ENCODE measurements around the gene ARSG. TPM values are rescaled to one million over a fixed set of nuclear protein-coding genes. Genes with fewer than 3 reads are reported as not detected.

ARSG gene
- total and polyA plus RNA-seq, 2 donors (not counting 3 experiments of a cell fraction or from before 2014, with no cell fraction given), result 3.9 to 7.0 TPM

- no TSS peak for BruUV-seq (replicated peaks)
- no peak overlapping the region for H3K27ac ChIP-seq (ENCODE audit: insufficient read depth, low read depth, low read length)
- H3K9ac ChIP-seq (replicated peaks; ENCODE audit: extremely low read depth, insufficient read depth, low read length), result no peak overlapping the region
- H3K4me1 ChIP-seq (ENCODE audit: control insufficient read depth, extremely low read depth, insufficient read depth, low read length), result peaks cover 11% of the 10 kb centered on the region
- H4K20me1 ChIP-seq (replicated peaks; ENCODE audit: control insufficient read depth, extremely low read depth, insufficient read depth, low read length), result no peaks in the 10 kb centered on the region
- H3K9me1 ChIP-seq (replicated peaks; ENCODE audit: control insufficient read depth, extremely low read depth, insufficient read depth, low read length), result no peaks in the 10 kb centered on the region
- no peak overlapping the region for H3K4me2 ChIP-seq (ENCODE audit: insufficient read depth, low read length)
- H3K9me3 ChIP-seq (replicated peaks; ENCODE audit: control insufficient read depth, insufficient read depth, low read length), result no peaks in the 10 kb centered on the region
- FAIRE-seq (no peak), DNase-seq (ENCODE audit: low read depth, low spot score) (no peak)
- H3K4me3 ChIP-seq (replicated peaks in 1 of 3; ENCODE audit: insufficient read depth in 1 of 3, low read depth in 1 of 3, low read length in 3 of 3), result no peak overlapping the region
- H3K36me3 ChIP-seq (ENCODE audit: control insufficient read depth in 2 of 2, extremely low read depth in 1 of 2, insufficient read depth in 2 of 2, low read length in 2 of 2), result no peaks in the 10 kb centered on the region
- no peak for TF ChIP-seq EZH2 (IDR thresholded peaks at IDR 0.05; ENCODE audit: borderline replicate concordance, low read depth, low read length, severe bottlenecking)
- TF ChIP-seq JUN (IDR thresholded peaks at IDR 0.05; ENCODE audit: borderline replicate concordance, insufficient read depth, insufficient read length, low read depth), result no peak
- TF ChIP-seq, protein P1, sequence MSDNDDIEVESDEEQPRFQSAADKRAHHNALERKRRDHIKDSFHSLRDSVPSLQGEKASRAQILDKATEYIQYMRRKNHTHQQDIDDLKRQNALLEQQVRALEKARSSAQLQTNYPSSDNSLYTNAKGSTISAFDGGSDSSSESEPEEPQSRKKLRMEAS (IDR thresholded peaks at IDR 0.05; ENCODE audit: insufficient read depth, insufficient read length), result no peak
- no peak for TF ChIP-seq CTCF (IDR thresholded peaks at IDR 0.05; ENCODE audit: extremely low read depth in 1 of 2, insufficient read depth in 1 of 2, low read depth in 1 of 2, low read length in 2 of 2)
- no peak for TF ChIP-seq FOS (IDR thresholded peaks at IDR 0.05; ENCODE audit: borderline replicate concordance, insufficient read depth, low read length)
- TF ChIP-seq POLR2AphosphoS5 (IDR thresholded peaks at IDR 0.05; ENCODE audit: insufficient read depth, low read depth, low read length), result no peak
- POLR2A ChIA-PET, result no interaction called here
- dilution Hi-C loops (cut with MboI; ENCODE audit: extremely low pct_ligation_motif_present, low sequenced_read_pairs), result no loop called here
- no peaks in the 10 kb centered on the region for H3K79me2 ChIP-seq (ENCODE audit: control insufficient read depth, insufficient read depth, low read length)
- H2AFZ ChIP-seq (ENCODE audit: low read depth, low read length), result no peak overlapping the region
- no peaks in the 10 kb centered on the region for H3K27me3 ChIP-seq (ENCODE audit: control insufficient read depth in 2 of 2, insufficient read depth in 2 of 2, low read length in 2 of 2)
- intact Hi-C loops (cut with micrococcal nuclease), result no loop called here
- CTCF ChIA-PET, result interaction anchor here (1.0 to 4.7 kb wide), 4 partner anchors 24 to 141 kb away, joined by 3 to 41 read pairs (median 14); no protein-coding TSS in a partner anchor
Measured at GRCh38 chr17:68400404-68400735, 109.1 kb downstream of the ARSG start.
